Hepatocyte (in vitro differentiated cells): Measurements from ENCODE around the gene RNF168.

Experiments used
- EZH2 ChIP-seq: fragments of 200-600 bp; sonication (generic); IDR thresholded peaks from 2 replicates; pipeline ENCODE4 v1.6.1; 2016; ENCODE audit warnings: antibody characterized with exemption, mild to moderate bottlenecking, borderline replicate concordance
- EZH2phosphoT487 ChIP-seq: fragments of 200-600 bp; sonication (generic); IDR thresholded peaks from one replicate; pipeline ENCODE4 v1.6.1; 2018; ENCODE audit warnings: antibody characterized with exemption, mild to moderate bottlenecking, low read depth, moderate library complexity; ENCODE audit not compliant: unreplicated experiment, severe bottlenecking
- TF ChIP-seq, protein P1 (sequence below): fragments of 200-600 bp; sonication (generic); IDR thresholded peaks from 2 replicates; pipeline ENCODE4 v1.5.1; 2016; ENCODE audit warnings: antibody characterized with exemption, mild to moderate bottlenecking; ENCODE audit not compliant: poor library complexity

DNA sequence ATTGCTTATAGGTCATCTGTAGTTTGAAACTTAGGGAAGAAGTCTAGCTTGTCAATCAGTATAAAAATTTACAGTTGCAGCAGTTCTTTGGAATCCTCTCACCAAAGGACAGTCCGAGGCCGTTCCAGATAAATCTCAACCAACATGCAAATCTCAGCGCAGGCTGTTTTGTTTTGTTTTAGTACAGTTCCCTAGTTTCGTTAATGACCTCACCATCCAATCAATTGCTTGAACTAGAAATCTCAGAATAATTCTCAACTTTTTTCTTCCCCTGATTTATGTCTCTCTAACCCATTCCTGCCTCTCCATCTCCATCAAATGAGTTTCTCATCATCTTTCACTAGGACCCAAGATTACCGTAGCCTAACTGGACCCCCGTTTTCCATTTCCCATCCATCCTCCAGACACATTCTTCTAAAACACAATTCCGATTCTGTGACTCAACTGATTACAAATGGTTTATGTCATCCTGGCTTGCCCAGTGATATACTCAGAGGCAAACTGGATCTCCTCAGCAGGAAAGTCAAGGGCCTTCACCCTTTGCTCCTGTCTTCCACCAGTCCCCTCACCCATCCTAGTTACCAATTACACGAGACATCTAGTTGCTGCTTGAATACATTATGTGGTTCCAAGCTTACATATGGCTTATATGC is 10.3 kb upstream of the RNF168 start:
- TF ChIP-seq, protein P1, sequence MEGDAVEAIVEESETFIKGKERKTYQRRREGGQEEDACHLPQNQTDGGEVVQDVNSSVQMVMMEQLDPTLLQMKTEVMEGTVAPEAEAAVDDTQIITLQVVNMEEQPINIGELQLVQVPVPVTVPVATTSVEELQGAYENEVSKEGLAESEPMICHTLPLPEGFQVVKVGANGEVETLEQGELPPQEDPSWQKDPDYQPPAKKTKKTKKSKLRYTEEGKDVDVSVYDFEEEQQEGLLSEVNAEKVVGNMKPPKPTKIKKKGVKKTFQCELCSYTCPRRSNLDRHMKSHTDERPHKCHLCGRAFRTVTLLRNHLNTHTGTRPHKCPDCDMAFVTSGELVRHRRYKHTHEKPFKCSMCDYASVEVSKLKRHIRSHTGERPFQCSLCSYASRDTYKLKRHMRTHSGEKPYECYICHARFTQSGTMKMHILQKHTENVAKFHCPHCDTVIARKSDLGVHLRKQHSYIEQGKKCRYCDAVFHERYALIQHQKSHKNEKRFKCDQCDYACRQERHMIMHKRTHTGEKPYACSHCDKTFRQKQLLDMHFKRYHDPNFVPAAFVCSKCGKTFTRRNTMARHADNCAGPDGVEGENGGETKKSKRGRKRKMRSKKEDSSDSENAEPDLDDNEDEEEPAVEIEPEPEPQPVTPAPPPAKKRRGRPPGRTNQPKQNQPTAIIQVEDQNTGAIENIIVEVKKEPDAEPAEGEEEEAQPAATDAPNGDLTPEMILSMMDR = no peak
- TF ChIP-seq EZH2 (no peak), EZH2phosphoT487 (no peak)
